GM23248 (cell line): ENCODE results near the gene IL1A. TPM values are rescaled to one million over a fixed set of nuclear protein-coding genes. Genes with fewer than 3 reads are reported as not detected.

Experiments
- DNase-seq: peaks from one replicate; pipeline ENCODE4 v3.0.0-alpha.2; 2015
- H2AFZ ChIP-seq: fragments of 200-600 bp; sonication (generic); 2 replicates; pipeline ENCODE4 v1.6.1; 2016; ENCODE audit warnings: antibody characterized with exemption
- H3F3A ChIP-seq: fragments of 200-600 bp; sonication (generic); 2 replicates; pipeline ENCODE4 v1.6.1; 2016; ENCODE audit warnings: mild to moderate bottlenecking, antibody characterized with exemption, mixed run types; ENCODE audit not compliant: insufficient read depth
- H3K27ac ChIP-seq: fragments of 200-600 bp; sonication (generic); 2 replicates; pipeline ENCODE4 v1.5.1; 2016; ENCODE audit warnings: mild to moderate bottlenecking
- H3K27me3 ChIP-seq: fragments of 200-600 bp; sonication (generic); replicated peaks from 2 replicates; pipeline ENCODE4 v1.6.1; 2016; ENCODE audit warnings: mild to moderate bottlenecking; ENCODE audit not compliant: insufficient read depth
- H3K36me3 ChIP-seq: fragments of 200-600 bp; sonication (generic); 2 replicates; pipeline ENCODE4 v1.6.1; 2016; ENCODE audit warnings: low read depth, mild to moderate bottlenecking
- H3K4me1 ChIP-seq: fragments of 200-600 bp; sonication (generic); 2 replicates; pipeline ENCODE4 v1.6.1; 2016; ENCODE audit warnings: mild to moderate bottlenecking; ENCODE audit not compliant: insufficient read depth
- H3K4me2 ChIP-seq: fragments of 200-600 bp; sonication (generic); one replicate; pipeline ENCODE4 v1.6.1; 2016; ENCODE audit warnings: mild to moderate bottlenecking; ENCODE audit not compliant: unreplicated experiment
- H3K4me3 ChIP-seq: fragments of 200-600 bp; sonication (generic); 2 replicates; pipeline ENCODE4 v1.5.1; 2016; ENCODE audit warnings: mild to moderate bottlenecking
- H3K79me2 ChIP-seq: fragments of 200-600 bp; sonication (generic); 2 replicates; pipeline ENCODE4 v1.6.1; 2016; ENCODE audit warnings: mild to moderate bottlenecking; ENCODE audit not compliant: insufficient read depth
- H3K9ac ChIP-seq: fragments of 200-600 bp; sonication (generic); 2 replicates; pipeline ENCODE4 v1.6.1; 2016; ENCODE audit warnings: mild to moderate bottlenecking
- H3K9me2 ChIP-seq: fragments of 200-600 bp; sonication (generic); 2 replicates; pipeline ENCODE4 v1.6.1; 2016; ENCODE audit warnings: mixed run types, mild to moderate bottlenecking, moderate library complexity; ENCODE audit not compliant: insufficient read depth
- H3K9me3 ChIP-seq: fragments of 200-600 bp; sonication (generic); one replicate; pipeline ENCODE4 v1.6.1; 2017; ENCODE audit warnings: low read depth
- H4K20me1 ChIP-seq: fragments of 200-600 bp; sonication (generic); 2 replicates; pipeline ENCODE4 v1.6.0; 2016; ENCODE audit not compliant: insufficient read depth
- EZH2 ChIP-seq: fragments of 200-600 bp; sonication (generic); IDR thresholded peaks from 2 replicates; pipeline ENCODE4 v1.6.1; 2018; ENCODE audit warnings: antibody characterized with exemption, mild to moderate bottlenecking; ENCODE audit not compliant: insufficient read depth, poor library complexity, severe bottlenecking
- EZH2phosphoT487 ChIP-seq: fragments of 200-600 bp; sonication (generic); IDR thresholded peaks from 2 replicates; pipeline ENCODE4 v1.6.1; 2018; ENCODE audit warnings: antibody characterized with exemption, moderate library complexity, mild to moderate bottlenecking, low read depth; ENCODE audit not compliant: insufficient read depth
- WGBS, 2 experiments: methylation state at CpG; one replicate each; pipeline ENCODE4 v1.1.6; 2015 to 2017; ENCODE audit warnings: low lambda C conversion rate in 2 of 2, low coverage in 1 of 2; ENCODE audit errors: missing lambda C conversion rate in 2 of 2; 5-methylcytosine and 5-hydroxymethylcytosine counted together
- in situ Hi-C: fragments of 300-500 bp; cut with MboI; formaldehyde crosslinking; loops from 2 replicates; pipeline ENCODE4 v1.15.0; 2020
- polyA plus RNA-seq: library from polyadenylated mRNA; unstranded; fragments of >200 nt; fragmentation: Nextera tagmentation; extraction: Ambion mirVana; gene quantifications from 2 replicates; pipeline ENCODE4 v1.2.1, GENCODE V29; 2016
- total RNA-seq: library from RNA; depleted of rRNA; stranded (reverse); fragments of >200 nt; shearing (Covaris generic); gene quantifications from 2 replicates; pipeline ENCODE4 v1.2.3, GENCODE V29; 2014

IL1A gene
- total and polyA plus RNA-seq, 2 experiments from 2014 or later: 0.54 TPM; not detected in 1

- H3K9me2 ChIP-seq: no peaks in the 10 kb centered on the region
- in situ Hi-C loops: no loop called here
- H3K4me2 ChIP-seq: no peak overlapping the region
- WGBS, 2 experiments: 96% methylated on average over 3 of the region's 3 CpGs
- no peaks in the 10 kb centered on the region for H3F3A ChIP-seq
- H3K27me3 ChIP-seq: no peaks in the 10 kb centered on the region
- no peak overlapping the region for H3K27ac ChIP-seq
- H2AFZ ChIP-seq: no peak overlapping the region
- H3K4me1 ChIP-seq: no peaks in the 10 kb centered on the region
- TF ChIP-seq EZH2 (no peak), EZH2phosphoT487 (no peak)
- no peaks in the 10 kb centered on the region for H3K79me2 ChIP-seq
- H3K4me3 ChIP-seq: no peak overlapping the region
- H3K9ac ChIP-seq: no peak overlapping the region
- no peaks in the 10 kb centered on the region for H3K36me3 ChIP-seq
- no peak for DNase-seq
- H4K20me1 ChIP-seq: no peaks in the 10 kb centered on the region
- no peaks in the 10 kb centered on the region for H3K9me3 ChIP-seq
Observed at GRCh38 chr2:112774536-112775285, 9.6 kb downstream of the IL1A start.

GRCh38 chr2:112773556-112773955 is 10.7 kb downstream of the IL1A start:
- no peak for TF ChIP-seq EZH2
- no peak for TF ChIP-seq EZH2phosphoT487
- Histone ChIP-seq H2AFZ (no peak overlapping the region), H3K79me2 (no peaks in the 10 kb centered on the region), H3K4me3 (no peak overlapping the region), H3K27me3 (no peaks in the 10 kb centered on the region), H3K4me1 (no peaks in the 10 kb centered on the region), H3K9ac (no peak overlapping the region), H3K36me3 (no peaks in the 10 kb centered on the region), H3K9me3 (no peaks in the 10 kb centered on the region), H3F3A (peaks cover 5% of the 10 kb centered on the region; the same call in 1 of the 2 replicates), H3K27ac (no peak overlapping the region), H4K20me1 (no peaks in the 10 kb centered on the region), H3K4me2 (no peak overlapping the region), H3K9me2 (no peaks in the 10 kb centered on the region)
- WGBS, 2 experiments: 28 to 33% methylated on average over 2 of the region's 2 CpGs
- no peak for DNase-seq
- in situ Hi-C loops: no loop called here

- no peaks in the 10 kb centered on the region for H3K36me3 ChIP-seq
- H2AFZ ChIP-seq: no peak overlapping the region
- no peak for TF ChIP-seq EZH2
- TF ChIP-seq EZH2phosphoT487: no peak
- no peak overlapping the region for H3K27ac ChIP-seq
- in situ Hi-C loops: no loop called here
- H3K4me3 ChIP-seq: no peak overlapping the region
- no peaks in the 10 kb centered on the region for H4K20me1 ChIP-seq
- H3K4me2 ChIP-seq: no peak overlapping the region
- H3K79me2 ChIP-seq: no peaks in the 10 kb centered on the region
- H3K9ac ChIP-seq: no peak overlapping the region
- no peak for DNase-seq
- no peaks in the 10 kb centered on the region for H3K9me2 ChIP-seq
- H3K9me3 ChIP-seq: no peaks in the 10 kb centered on the region
- WGBS, 2 experiments: 68 to 75% methylated on average over 2 of the region's 2 CpGs
- H3K4me1 ChIP-seq: no peaks in the 10 kb centered on the region
- H3F3A ChIP-seq: peaks cover 5% of the 10 kb centered on the region; the same call in 1 of the 2 replicates
- H3K27me3 ChIP-seq: no peaks in the 10 kb centered on the region
Observed at GRCh38 chr2:112772911-112773475, 11.3 kb downstream of the IL1A start.

- H4K20me1 ChIP-seq: no peaks in the 10 kb centered on the region
- no peaks in the 10 kb centered on the region for H3K9me2 ChIP-seq
- H3F3A ChIP-seq: peaks cover 5% of the 10 kb centered on the region; the same call in 1 of the 2 replicates
- H3K27ac ChIP-seq: no peak overlapping the region
- no peaks in the 10 kb centered on the region for H3K9me3 ChIP-seq
- H3K27me3 ChIP-seq: no peaks in the 10 kb centered on the region
- DNase-seq: no peak
- H3K4me3 ChIP-seq: no peak overlapping the region
- no peak overlapping the region for H2AFZ ChIP-seq
- in situ Hi-C loops: no loop called here
- H3K79me2 ChIP-seq: no peaks in the 10 kb centered on the region
- H3K9ac ChIP-seq: no peak overlapping the region
- H3K36me3 ChIP-seq: no peaks in the 10 kb centered on the region
- no peak for TF ChIP-seq EZH2
- TF ChIP-seq EZH2phosphoT487: no peak
- H3K4me2 ChIP-seq: no peak overlapping the region
- WGBS, 2 experiments: 73 to 76% methylated on average over 4 of the region's 4 CpGs
- no peaks in the 10 kb centered on the region for H3K4me1 ChIP-seq
Observed at GRCh38 chr2:112772322-112772721, 12.0 kb downstream of the IL1A start.
